LNCAP (cell line): Measurements from ENCODE around the gene INAFM1.

Source experiments
- TF ChIP-seq, protein P1 (sequence below): fragments of 450-650 bp; IDR thresholded peaks from 2 replicates; pipeline ENCODE4 v1.5.1; 2017; ENCODE audit warnings: mild to moderate bottlenecking

Gene INAFM1

DNA sequence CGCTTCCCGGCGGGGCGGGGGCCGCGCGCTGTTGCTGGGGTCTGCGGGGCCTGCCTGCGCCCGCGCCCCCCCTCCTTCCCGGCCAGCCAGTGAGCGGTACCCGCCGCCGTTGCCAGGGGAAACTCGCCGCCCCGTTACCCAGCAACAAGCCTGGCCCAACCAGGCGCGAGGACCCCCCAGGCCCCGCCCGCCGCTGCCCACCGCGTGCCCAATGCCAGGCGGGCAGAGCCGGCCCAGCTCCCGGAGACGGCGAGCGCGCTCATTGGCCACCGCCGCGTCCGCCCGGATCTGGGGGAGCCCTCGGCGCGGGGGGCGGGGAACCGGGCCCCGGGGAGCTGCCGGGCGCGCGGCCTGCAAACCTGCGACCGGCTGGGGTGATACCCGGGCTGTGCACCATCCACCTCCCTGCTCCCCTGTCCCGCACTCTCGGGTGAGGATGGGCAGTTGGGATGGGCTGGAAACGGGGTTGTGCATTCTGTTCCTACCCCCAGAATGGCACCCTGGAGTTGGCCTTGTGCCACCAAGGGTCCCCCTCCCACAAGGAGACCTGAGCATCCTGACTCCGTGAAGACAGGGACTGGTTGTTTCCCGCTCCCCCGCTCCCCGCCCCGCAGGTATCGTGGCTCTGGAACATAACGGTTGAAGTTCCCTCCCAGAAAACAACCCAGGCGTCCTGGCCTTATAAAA is 34.9 kb upstream of the INAFM1 start:
- TF ChIP-seq, protein P1, sequence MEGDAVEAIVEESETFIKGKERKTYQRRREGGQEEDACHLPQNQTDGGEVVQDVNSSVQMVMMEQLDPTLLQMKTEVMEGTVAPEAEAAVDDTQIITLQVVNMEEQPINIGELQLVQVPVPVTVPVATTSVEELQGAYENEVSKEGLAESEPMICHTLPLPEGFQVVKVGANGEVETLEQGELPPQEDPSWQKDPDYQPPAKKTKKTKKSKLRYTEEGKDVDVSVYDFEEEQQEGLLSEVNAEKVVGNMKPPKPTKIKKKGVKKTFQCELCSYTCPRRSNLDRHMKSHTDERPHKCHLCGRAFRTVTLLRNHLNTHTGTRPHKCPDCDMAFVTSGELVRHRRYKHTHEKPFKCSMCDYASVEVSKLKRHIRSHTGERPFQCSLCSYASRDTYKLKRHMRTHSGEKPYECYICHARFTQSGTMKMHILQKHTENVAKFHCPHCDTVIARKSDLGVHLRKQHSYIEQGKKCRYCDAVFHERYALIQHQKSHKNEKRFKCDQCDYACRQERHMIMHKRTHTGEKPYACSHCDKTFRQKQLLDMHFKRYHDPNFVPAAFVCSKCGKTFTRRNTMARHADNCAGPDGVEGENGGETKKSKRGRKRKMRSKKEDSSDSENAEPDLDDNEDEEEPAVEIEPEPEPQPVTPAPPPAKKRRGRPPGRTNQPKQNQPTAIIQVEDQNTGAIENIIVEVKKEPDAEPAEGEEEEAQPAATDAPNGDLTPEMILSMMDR = no peak

- TF ChIP-seq, protein P1 = no peak
These were observed 34.1 kb upstream of the INAFM1 start for GRCh38 chr19:47240556-47240955.

GRCh38 chr19:47240996-47241918 is 33.4 kb upstream of the INAFM1 start:
- TF ChIP-seq, protein P1 = no peak

- TF ChIP-seq, protein P1 = no peak
These were observed 32.6 kb upstream of the INAFM1 start for GRCh38 chr19:47241919-47242577.

DNA sequence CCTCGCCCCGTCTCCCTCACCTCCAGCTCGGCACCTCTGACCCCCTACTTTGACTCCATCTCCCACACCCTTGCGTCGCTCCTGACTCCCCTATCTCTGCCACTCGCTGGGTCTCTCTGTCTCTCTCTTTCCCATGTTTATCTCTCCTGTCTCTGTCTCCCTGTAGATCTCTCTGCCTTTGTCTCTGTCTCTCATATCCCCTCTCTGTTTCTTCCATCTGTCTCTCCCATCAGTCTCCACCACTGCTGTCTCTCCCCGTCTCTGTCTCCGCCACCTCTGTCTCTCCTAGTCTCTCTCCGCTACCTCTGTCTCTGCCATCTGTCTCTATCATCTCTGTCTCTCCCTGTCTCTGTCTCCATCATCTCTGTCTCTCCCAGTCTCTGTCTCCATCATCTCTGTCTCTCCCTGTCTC is 31.3 kb upstream of the INAFM1 start:
- TF ChIP-seq, protein P1 = no peak

GRCh38 chr19:47243776-47244547 is 30.7 kb upstream of the INAFM1 start:
- TF ChIP-seq, protein P1 = peak; percentile 80
